Measurements from ENCODE around the gene E2F7.

DNA sequence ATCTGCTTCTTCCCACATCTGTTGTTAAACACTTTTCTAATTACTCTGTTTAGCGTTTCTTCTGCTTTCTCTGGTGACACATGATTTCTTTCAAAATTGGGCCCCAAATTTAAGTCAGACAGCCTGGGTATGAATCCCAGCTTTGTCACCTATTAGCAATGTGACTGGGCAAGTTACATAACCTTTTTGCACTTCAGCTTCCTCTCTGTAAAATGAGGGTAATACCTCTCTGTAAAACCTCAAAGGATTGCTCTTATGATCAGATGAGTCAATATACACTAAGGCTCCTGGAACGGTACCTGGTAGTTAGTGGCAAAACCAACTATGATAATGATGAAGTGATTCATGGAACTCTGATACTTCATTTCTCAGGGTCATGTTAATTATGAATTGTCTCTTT, 33.0 kb downstream of the E2F7 start:
- TF ChIP-seq POLR2A (IDR thresholded peaks at IDR 0.05) (no peak), CTCF (IDR thresholded peaks at IDR 0.05) (no peak)
